ENCODE data around the gene ABCC1.
"Not testable (repeated sequence)": the region's sequence is repeated elsewhere in the genome, so short reads cannot be mapped to it uniquely, and the experiment has no call there.

The ABCC1 gene

GRCh38 chr16:16166949-16167348, 217.5 kb downstream of the ABCC1 start:
- DNase-seq, result no peak

GRCh38 chr16:16167927-16168326, 218.5 kb downstream of the ABCC1 start:
- DNase-seq, result no peak

GRCh38 chr16:16168431-16168830, 219.0 kb downstream of the ABCC1 start:
- no peak for DNase-seq

GRCh38 chr16:16169615-16170014, 220.2 kb downstream of the ABCC1 start:
- DNase-seq, result no peak

- DNase-seq, result no peak
Observed at GRCh38 chr16:16171332-16171919, 222.0 kb downstream of the ABCC1 start.

- DNase-seq, result no peak
Observed at GRCh38 chr16:16172991-16173390, 223.6 kb downstream of the ABCC1 start.

GRCh38 chr16:16175296-16175695, 225.9 kb downstream of the ABCC1 start:
- DNase-seq, result no peak

GRCh38 chr16:16176328-16176727, 226.9 kb downstream of the ABCC1 start:
- no peak for DNase-seq

- DNase-seq, result no peak
Observed at GRCh38 chr16:16178455-16179162, 229.2 kb downstream of the ABCC1 start.

- not testable (repeated sequence) for DNase-seq
Observed at GRCh38 chr16:16181748-16182147, 232.3 kb downstream of the ABCC1 start.

- no peak for DNase-seq
Observed at GRCh38 chr16:16182918-16183317, 233.5 kb downstream of the ABCC1 start.

- no peak for DNase-seq
Observed at GRCh38 chr16:16183562-16183961, 234.1 kb downstream of the ABCC1 start.

- no peak for DNase-seq
Observed at GRCh38 chr16:16184594-16184993, 235.2 kb downstream of the ABCC1 start.

- no peak for DNase-seq
Observed at GRCh38 chr16:16185095-16185494, 235.7 kb downstream of the ABCC1 start.

GRCh38 chr16:16186820-16187219, 237.4 kb downstream of the ABCC1 start:
- DNase-seq, result no peak

- no peak for DNase-seq
Observed at GRCh38 chr16:16188827-16189226, 239.4 kb downstream of the ABCC1 start.

- no peak for DNase-seq
Observed at GRCh38 chr16:16189842-16190241, 240.4 kb downstream of the ABCC1 start.

GRCh38 chr16:16190546-16190945, 241.1 kb downstream of the ABCC1 start:
- no peak for DNase-seq

GRCh38 chr16:16190966-16191365, 241.6 kb downstream of the ABCC1 start:
- not testable (repeated sequence) for DNase-seq

- no peak for DNase-seq
Observed at GRCh38 chr16:16191493-16192167, 242.2 kb downstream of the ABCC1 start.
